GM21381 (cell line): ENCODE measurements around the gene NGF.

ENCODE experiments used
- ATAC-seq: cut with Tn5 transposase; IDR thresholded peaks from one replicate; pipeline ENCODE4 v1.9.1; 2021; ENCODE audit warnings: mild to moderate bottlenecking, moderate library complexity; ENCODE audit not compliant: unreplicated experiment

The NGF gene

GRCh38 chr1:115337276-115337632, 795 bp downstream of the NGF start:
- ATAC-seq = no peak

- no peak for ATAC-seq
Measured at GRCh38 chr1:115336741-115337140, 1.3 kb downstream of the NGF start.

- no peak for ATAC-seq
Measured at GRCh38 chr1:115332813-115333608, 5.0 kb downstream of the NGF start.

- no peak for ATAC-seq
Measured at GRCh38 chr1:115331558-115332331, 6.3 kb downstream of the NGF start.

GRCh38 chr1:115330480-115331013, 7.5 kb downstream of the NGF start:
- no peak for ATAC-seq

- no peak for ATAC-seq
Measured at GRCh38 chr1:115329965-115330364, 8.1 kb downstream of the NGF start.

GRCh38 chr1:115327270-115327669, 10.8 kb downstream of the NGF start:
- ATAC-seq = no peak

GRCh38 chr1:115326419-115326818, 11.6 kb downstream of the NGF start:
- ATAC-seq = no peak

GRCh38 chr1:115325874-115326273, 12.2 kb downstream of the NGF start:
- ATAC-seq = no peak

- no peak for ATAC-seq
Measured at GRCh38 chr1:115324649-115325420, 13.2 kb downstream of the NGF start.

- ATAC-seq = no peak
Measured at GRCh38 chr1:115323366-115324004, 14.6 kb downstream of the NGF start.

GRCh38 chr1:115322631-115323030, 15.4 kb downstream of the NGF start:
- no peak for ATAC-seq

GRCh38 chr1:115320377-115320776, 17.7 kb downstream of the NGF start:
- ATAC-seq = no peak

GRCh38 chr1:115319706-115320105, 18.3 kb downstream of the NGF start:
- ATAC-seq = no peak

- ATAC-seq = no peak
Measured at GRCh38 chr1:115317101-115318012, 20.7 kb downstream of the NGF start.

- no peak for ATAC-seq
Measured at GRCh38 chr1:115314765-115315164, 23.3 kb downstream of the NGF start.

GRCh38 chr1:115314092-115314491, 24.0 kb downstream of the NGF start:
- no peak for ATAC-seq

- ATAC-seq = no peak
Measured at GRCh38 chr1:115313182-115313581, 24.9 kb downstream of the NGF start.

GRCh38 chr1:115312742-115313141, 25.3 kb downstream of the NGF start:
- ATAC-seq = no peak

GRCh38 chr1:115311474-115311989, 26.5 kb downstream of the NGF start:
- ATAC-seq = no peak
